CD4-positive, alpha-beta T cell treated with Interferon alpha-2 for 1 hour (primary cell): Measurements from ENCODE around the gene ZNF420.

Experiments used
- DNase-seq, 2 donors: peaks; one replicate each; pipeline ENCODE4 v3.0.0-alpha.2; 2020 to 2022

Gene ZNF420

DNA sequence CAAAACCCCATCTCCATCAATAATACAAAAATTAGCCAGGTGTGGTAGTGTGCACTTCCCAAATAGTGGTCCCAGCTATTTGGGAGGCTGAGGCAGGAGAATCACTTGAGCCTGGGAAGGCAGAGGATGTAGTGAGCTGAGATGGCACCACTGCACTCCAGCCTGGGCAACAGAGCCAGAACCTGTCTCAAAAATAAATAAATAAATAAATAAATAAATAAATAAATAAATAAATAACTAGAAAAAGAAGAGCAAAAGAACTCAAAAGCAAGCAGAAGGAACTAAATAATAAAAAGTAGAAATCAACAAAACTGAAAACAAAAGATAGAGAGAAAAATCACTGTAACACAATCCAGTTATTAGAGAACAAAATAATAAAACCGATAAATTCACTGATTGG is 81.9 kb downstream of the ZNF420 start:
- no peak for DNase-seq

DNA sequence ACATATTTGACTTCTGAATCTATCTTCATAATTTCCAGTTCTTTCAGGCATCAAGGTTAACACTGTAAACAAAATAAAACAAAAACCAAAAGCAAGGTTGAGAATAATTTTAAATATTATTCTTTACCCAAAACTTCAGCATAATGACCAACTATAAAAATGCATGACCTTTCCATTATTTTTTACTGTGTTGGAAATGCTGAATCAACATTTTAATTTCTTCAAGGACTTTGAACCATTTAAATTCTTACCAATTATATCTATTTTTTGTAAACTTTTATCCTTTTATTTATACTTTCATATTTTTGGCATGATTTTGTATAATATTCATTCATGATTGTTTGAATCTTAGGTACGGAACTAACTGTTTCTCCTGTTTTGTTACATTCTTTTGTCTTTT is 87.4 kb downstream of the ZNF420 start:
- no peak for DNase-seq

DNA sequence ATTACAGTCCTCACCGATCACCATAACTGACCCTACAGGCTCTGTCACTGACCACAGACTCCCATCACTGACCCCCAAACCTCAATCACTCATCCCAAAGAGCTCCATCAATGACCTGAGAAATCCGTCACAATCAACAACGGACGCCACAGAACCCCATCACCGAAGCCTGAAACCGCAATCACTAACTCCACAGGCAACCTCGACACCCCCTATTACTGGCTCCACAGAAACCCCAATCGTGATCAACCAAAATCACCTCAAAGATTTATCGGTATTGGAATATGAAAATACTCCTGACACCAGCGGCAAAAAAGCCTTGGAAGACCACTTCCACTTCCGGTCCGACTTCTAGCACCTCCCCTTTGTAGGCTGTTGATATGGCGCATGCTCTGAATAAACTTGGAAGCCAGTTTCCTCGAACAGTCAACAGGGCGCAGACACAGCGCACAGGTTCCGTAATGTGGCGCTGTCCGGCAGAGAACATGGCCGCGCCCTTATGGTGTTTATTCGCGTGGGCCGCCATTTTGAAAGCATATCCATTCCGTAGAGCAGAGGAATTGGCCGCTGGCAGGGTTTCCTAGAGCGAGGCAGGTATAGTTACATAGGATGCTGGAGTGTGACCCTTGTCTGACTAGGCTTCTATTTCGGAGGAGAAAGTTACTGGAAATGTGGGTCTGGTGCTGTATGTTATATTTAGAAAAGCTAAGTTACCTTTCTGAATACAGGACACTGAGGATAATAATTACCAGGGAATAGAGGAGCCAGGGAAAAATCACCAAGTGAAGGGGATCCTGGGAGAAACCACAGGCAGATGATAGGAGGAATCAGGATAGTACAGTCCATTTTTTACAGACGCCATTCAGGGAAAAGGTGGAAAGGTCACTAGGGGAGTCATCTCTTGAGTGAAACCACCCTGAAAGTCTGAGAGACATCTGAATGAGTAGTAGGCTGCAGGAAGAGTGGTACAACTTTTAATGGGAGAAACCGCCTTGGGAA is 94.4 kb downstream of the ZNF420 start, which contains the start of gene ZNF585A:
Gene ZNF585A, minus strand, starts transcription at position 328 of the 999 bp plus-strand sequence. CDS start 2,785 bp downstream, outside the sequence.
- peak; percentile 94 to 95 for DNase-seq
